ENCODE measurements around the gene ASPSCR1.

DNA sequence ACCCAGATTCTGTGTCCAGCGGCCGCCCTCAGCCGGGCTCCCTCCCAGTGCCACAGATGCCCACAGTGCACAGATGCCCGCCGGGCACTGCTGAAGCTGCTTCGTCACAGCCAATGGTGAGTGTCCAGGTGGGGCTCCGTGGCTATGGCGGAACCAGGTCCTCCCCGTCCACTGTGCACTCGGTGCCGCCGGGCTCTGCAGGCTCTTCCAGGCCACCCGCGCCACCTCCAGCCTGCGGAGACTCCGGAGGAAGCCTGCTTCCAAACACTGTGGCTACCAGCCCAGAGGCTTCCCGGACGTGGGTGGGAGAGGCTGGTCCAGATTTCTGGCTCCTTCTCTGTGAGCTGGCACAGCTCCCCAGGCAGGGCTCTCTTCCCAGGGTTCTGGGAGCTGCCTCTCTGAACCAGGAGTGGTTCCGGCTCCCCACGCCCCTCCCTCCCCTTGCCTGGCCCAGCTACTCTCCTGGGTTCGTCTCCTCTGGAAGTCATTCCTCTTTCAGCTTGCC, 37.5 kb upstream of the ASPSCR1 start:
- TF ChIP-seq, protein P1, sequence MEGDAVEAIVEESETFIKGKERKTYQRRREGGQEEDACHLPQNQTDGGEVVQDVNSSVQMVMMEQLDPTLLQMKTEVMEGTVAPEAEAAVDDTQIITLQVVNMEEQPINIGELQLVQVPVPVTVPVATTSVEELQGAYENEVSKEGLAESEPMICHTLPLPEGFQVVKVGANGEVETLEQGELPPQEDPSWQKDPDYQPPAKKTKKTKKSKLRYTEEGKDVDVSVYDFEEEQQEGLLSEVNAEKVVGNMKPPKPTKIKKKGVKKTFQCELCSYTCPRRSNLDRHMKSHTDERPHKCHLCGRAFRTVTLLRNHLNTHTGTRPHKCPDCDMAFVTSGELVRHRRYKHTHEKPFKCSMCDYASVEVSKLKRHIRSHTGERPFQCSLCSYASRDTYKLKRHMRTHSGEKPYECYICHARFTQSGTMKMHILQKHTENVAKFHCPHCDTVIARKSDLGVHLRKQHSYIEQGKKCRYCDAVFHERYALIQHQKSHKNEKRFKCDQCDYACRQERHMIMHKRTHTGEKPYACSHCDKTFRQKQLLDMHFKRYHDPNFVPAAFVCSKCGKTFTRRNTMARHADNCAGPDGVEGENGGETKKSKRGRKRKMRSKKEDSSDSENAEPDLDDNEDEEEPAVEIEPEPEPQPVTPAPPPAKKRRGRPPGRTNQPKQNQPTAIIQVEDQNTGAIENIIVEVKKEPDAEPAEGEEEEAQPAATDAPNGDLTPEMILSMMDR (IDR thresholded peaks at IDR 0.05 in 8 of 11, conservative IDR thresholded peaks at IDR 0.05 in 3 of 11), result no peak
- TF ChIP-seq POLR2A (IDR thresholded peaks at IDR 0.05) (no peak), POLR2AphosphoS5 (IDR thresholded peaks at IDR 0.05) (no peak)

All from spleen (tissue), 7 donors.